HG03045 (cell line): ENCODE data around the gene PRKG1.

Experiments used
- ATAC-seq: cut with Tn5 transposase; IDR thresholded peaks from one replicate; pipeline ENCODE4 v1.9.1; 2021; ENCODE audit warnings: mild to moderate bottlenecking, moderate library complexity; ENCODE audit not compliant: unreplicated experiment

The PRKG1 gene

GRCh38 chr10:51852297-51852696 is 778.0 kb downstream of the PRKG1 start:
- ATAC-seq = no peak

DNA sequence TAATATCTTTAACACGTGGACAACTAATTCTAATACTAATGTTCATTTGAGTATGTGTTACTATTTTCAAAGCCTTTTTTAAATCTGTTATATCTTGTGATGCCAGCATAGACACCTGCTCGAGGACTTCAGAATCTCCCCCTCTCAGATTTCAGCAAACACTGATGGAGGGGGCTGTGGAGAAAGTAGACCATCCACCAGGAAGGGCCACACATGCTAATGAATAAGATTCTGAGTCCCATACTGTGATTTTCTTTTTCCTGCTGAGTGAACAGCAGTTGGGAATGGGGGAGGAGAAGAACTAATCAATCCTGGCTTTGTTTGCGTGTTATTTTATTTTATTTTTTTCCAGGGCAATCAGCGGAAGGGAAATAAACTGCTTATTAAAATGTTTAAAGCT is 783.0 kb downstream of the PRKG1 start:
- ATAC-seq = no peak

DNA sequence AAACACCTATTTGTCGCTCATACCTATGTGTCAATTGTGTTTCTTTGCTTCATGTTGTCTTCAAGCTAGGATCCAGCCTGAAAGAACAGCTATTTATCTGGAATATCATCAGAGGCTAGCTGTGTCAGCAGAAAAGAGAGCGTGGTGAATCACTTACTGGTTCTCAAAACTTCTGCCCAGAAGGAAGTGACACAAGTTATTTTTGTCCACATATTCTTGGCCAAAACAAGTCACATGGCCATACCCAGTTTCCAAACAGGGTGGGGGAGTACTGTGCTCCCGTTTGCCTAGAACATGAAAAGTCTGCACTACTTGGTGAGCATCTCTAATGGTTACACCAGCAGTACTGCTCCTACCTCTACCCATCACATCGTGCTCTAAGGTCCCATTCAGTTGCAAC is 786.0 kb downstream of the PRKG1 start:
- ATAC-seq = peak; percentile 61

- ATAC-seq = no peak
Observed at GRCh38 chr10:51861051-51861450, 786.8 kb downstream of the PRKG1 start.

DNA sequence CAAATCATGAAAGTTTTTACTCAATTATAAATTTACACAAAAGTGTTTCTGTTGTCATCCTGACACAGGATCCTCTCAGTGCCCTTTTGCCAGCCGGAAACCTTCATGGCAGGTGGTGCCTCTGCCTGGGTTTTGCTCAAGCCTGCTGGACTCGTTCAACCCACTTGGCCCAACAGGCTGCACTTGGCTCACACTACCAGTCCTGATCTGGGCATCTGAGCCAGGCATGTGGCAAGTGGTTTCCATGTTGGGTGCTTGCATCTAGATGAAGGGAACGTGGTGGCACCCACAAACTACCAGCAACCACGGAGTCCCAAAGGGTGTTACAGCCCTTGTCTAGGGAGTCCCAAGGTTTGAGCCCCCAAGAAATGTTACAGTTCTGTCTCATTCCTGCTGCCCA is 787.4 kb downstream of the PRKG1 start:
- ATAC-seq = no peak

GRCh38 chr10:51862149-51862548 is 787.9 kb downstream of the PRKG1 start:
- no peak for ATAC-seq

DNA sequence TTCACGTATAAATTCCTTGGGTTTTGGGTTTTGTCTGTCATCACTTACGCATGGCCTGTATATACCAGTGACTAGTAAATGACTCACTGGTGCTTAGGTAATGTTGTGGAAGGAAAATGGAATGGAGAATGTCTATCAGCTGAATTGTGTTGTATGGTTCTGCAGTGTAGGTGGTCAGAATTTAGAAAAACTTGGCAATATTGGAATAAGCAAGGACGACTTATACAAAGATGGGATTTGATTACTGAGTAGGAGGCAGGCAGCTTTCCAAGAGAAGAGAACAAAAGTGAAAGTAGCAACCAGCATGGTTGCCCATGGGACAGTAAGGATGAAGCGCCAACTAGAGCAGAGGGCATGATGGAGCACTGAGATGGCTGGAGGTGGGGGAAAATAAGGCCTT is 793.7 kb downstream of the PRKG1 start:
- no peak for ATAC-seq

DNA sequence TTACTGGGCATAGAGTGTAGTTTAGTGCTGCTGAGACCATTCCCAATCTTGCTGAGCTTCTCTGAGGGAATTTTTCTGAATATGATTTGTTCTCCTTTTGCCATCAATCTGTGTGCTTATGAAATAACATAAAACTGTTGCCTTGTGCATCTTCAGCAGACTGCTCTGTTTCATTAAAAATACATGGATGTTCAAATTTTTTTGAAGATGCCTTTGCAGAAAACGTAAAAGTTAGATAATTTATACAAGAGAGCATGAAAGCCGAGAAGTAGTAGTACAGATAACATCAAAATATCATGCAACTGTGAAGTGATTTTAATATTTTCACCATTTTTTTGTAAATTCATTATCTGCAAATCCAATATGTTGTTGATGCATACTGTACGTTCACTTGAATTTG is 799.8 kb downstream of the PRKG1 start:
- ATAC-seq = no peak

GRCh38 chr10:51875610-51876009 is 801.3 kb downstream of the PRKG1 start:
- no peak for ATAC-seq

DNA sequence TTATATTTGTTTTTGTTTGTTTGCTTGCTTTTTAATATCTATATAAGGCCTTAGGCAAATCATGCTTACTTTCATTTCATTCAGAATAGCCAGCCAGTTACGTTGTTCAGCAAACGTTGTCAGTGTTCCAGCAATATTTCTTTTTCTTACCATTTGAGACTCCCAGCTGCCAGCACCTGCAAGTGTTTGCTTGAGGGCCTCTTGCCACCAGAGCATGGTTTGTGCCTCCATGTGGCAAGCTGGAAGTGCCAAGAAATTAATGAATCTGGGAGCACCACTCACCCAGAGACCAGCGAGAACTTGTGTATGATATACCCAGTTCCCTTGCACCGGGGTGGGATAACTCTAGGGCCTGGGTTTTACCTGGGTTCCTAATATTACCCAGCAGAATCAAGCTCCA is 802.2 kb downstream of the PRKG1 start:
- ATAC-seq = no peak

- no peak for ATAC-seq
Observed at GRCh38 chr10:51876979-51877378, 802.7 kb downstream of the PRKG1 start.

DNA sequence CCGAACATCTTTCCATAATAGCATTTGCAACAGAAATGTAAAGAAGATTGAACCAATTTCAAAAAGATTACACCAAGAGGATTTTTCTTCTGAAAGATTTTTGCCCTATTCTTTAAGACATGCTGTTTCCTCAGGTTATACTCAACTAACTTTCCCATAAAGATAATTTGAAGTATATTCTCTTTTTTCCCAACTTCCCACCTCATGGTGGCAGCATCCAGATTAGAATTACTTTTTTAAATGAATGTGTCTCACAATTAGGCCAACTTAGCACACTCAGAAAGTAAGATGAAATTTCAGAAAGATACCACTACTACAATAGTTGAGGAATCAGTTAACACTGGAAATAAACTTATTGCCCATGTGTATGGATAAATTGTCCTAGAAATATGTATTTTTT is 803.3 kb downstream of the PRKG1 start:
- no peak for ATAC-seq

GRCh38 chr10:51878695-51879094 is 804.4 kb downstream of the PRKG1 start:
- peak; percentile 7 for ATAC-seq

GRCh38 chr10:51879238-51879637 is 805.0 kb downstream of the PRKG1 start:
- peak; percentile 93 for ATAC-seq

- no peak for ATAC-seq
Observed at GRCh38 chr10:51881213-51881612, 806.9 kb downstream of the PRKG1 start.

DNA sequence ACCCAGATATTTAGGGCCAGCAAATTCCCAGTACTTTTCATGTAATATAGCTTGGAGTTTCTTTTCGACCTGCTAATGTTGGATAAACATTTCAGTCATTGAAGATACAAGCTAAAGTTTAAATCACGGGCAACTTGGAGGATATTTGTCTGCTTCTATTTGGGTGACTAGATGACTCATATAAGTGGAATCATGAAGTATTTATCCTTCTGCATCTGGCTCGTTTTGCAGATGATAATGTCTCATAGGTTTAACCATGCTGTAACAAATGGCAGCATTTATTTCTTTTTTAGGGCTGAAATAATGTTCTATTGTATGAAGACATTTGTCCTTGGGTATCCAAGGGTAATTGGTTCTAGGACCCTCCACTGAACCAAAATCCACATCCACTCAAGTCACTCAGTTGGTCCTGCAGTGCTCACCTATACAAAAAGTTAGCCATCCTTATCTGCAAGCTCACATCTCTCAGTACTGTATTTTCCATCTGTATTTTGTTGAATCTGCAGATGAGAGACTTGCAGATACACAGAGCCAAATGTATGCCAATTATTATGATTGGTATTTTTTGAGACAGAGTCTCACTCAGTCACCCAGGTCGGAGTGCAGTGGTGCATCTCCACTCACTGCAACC is 812.3 kb downstream of the PRKG1 start:
- no peak for ATAC-seq

GRCh38 chr10:51888263-51888662 is 814.0 kb downstream of the PRKG1 start:
- no peak for ATAC-seq

DNA sequence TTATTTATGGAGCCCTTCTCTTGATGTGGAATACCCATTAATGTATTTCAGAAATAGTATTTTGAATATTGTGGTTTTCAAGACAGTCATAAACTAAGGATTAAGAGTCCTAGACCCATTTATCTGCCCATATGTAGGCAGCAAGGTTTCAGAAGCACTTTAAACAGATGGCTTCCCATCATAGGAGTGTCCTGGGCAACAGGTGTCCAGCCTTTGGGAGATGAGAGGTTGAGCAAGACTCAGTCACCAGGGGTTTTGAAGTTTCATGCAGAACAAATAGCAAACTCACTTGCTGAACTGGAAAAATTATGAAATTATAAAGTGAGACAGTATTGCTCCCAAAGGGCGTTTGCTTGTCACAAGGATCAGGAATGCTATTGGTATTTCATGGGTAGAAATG is 818.0 kb downstream of the PRKG1 start:
- ATAC-seq = no peak

GRCh38 chr10:51892965-51893658 is 818.8 kb downstream of the PRKG1 start:
- ATAC-seq = no peak

DNA sequence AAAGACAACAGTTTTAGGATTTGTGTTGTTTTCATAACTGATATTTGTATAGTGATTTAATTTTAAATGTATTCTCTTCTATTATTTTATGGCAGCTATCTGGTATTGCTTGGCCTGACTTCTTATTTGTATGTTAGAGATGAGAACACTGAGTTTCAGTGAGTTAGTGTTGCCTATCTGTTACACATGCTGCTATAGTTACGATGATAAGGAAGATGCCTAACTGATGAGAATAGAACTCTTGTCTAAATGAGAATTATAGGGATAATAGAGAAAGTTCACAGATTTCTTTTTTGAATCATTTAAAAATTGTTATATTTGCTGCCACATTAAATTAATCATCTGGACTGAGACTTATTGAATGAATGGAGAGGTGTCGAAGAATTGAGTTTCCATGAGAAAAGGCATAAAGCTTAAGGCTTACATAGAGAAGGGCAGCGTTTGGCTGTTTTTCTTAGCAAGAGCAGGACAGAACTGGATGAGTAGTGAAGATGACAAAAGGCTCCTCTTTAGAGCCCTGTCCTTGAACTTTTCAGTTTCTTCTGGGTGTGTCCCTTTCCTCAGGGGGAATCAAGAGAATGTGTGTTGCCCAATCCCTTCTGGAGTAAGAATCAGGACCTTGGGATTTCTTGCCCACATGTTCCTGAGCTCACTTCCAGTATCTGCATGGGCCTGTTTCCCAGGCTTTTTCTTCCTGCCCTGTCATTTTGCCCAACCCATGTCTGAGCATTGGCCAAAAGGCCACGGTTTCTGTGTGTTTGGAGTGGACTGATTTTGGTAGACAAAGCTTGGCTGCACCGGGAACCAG is 820.7 kb downstream of the PRKG1 start:
- ATAC-seq = no peak

DNA sequence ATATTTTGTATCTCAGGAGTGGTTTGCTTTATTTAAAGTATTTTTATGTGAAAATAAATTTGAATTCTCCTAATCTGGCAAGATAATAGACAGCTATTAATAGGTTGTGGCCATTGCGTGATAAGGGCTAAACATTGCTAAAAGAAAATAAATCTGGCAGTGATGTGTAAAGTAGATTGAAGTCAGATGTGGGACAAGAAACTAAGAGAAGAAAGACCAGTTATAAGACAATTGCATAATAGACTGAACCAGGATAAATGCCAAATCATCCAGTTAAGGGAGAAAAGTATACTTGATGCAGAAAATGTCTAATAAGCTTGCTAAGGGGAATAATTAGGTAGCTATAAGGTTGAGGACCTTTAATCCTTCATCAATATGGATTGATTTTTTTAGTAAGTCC is 822.6 kb downstream of the PRKG1 start:
- ATAC-seq = no peak

DNA sequence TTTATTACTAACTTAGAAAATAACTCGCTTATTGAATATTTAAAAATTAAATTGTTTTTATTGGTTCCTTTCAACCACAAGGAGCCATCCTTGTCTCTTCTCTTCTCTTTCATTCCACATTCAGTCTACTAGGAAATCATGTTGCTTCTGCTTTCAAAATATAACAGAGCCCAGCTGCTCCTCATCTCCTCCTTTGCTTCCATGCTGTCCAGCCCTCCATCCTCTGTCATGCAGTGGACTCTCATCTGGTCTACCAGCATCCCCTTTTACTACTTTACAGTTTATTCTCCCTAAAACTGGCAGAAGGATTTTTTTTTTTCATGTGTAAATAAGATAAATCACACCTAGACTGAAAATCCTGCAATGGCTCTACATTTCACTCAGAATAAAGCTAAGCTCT is 823.3 kb downstream of the PRKG1 start:
- ATAC-seq = no peak
